ENCODE results near the gene LTO1.

- no peak for TF ChIP-seq EZH2 (IDR thresholded peaks at IDR 0.05; ENCODE audit: low read depth, unreplicated experiment)
- no peak for TF ChIP-seq CTCF (conservative IDR thresholded peaks at IDR 0.05; ENCODE audit: low read depth in 2 of 2)
- TF ChIP-seq EZH2phosphoT487 (IDR thresholded peaks at IDR 0.05; ENCODE audit: unreplicated experiment) = no peak
- no peak for TF ChIP-seq ETS1 (IDR thresholded peaks at IDR 0.05)
These were observed 40.3 kb upstream of the LTO1 start for GRCh38 chr11:69715446-69715845.

Measured in GM23338 (cell line).